GM12878 (cell line): ENCODE results near the gene IL1RL2. TPM values are rescaled to one million over a fixed set of nuclear protein-coding genes. Genes with fewer than 3 reads are reported as not detected.
A peak's percentile ranks its signal among the peaks of the same experiment; 100 is the strongest.

Experiments used
- ATAC-seq: fragments of 200-7000 bp; cut with Tn5 transposase; 3 replicates; pipeline ENCODE4 v1.9.1; 2020; ENCODE audit warnings: mild to moderate bottlenecking, moderate library complexity
- BruUV-seq: library from RNA; stranded (reverse); fragments of 400-500 nt; replicated peaks from 2 replicates; lab custom pipeline; 2021; lab: Mats Ljungman, UMichigan
- CTCF ChIA-PET: fragments of 300-600 bp; sonication (Branson Sonifier 250); formaldehyde crosslinking; extraction: SDS; loops from one replicate; lab custom pipeline; 2021; ENCODE audit warnings: inconsistent platforms; lab: Yijun Ruan, JAX
- POLR2A ChIA-PET: fragments of 350-600 bp; formaldehyde crosslinking; extraction: SDS; loops from one replicate; lab custom pipeline; 2021; ENCODE audit warnings: inconsistent platforms; lab: Charles Lee
- RAD21 ChIA-PET: fragments of 300-600 bp; sonication (Branson Sonifier 250); formaldehyde crosslinking; loops from one replicate; lab custom pipeline; 2023; ENCODE audit warnings: antibody characterized with exemption; ENCODE audit not compliant: unreplicated experiment; lab: Charles Lee
- SMC1A ChIA-PET: fragments of 300-600 bp; sonication (Branson Sonifier 250); formaldehyde crosslinking; loops from one replicate; lab custom pipeline; 2023; ENCODE audit not compliant: unreplicated experiment, uncharacterized antibody; lab: Charles Lee
- DNase-seq: peaks from one replicate; pipeline ENCODE4 v3.0.0-alpha.2; 2011; ENCODE audit warnings: low read depth, low spot score
- FAIRE-seq: peaks from 3 replicates; lab custom pipeline; 2011; peaks lifted over from hg19 to GRCh38; lab: Jason Lieb, UNC
- H2AFZ ChIP-seq: 2 replicates; pipeline ENCODE4 v1.6.0; 2011; ENCODE audit warnings: low read depth, low read length, control low read depth; ENCODE audit not compliant: control insufficient read depth
- H3K27ac ChIP-seq: 2 replicates; pipeline ENCODE4 v1.5.1; 2011; ENCODE audit warnings: control low read depth; ENCODE audit not compliant: control insufficient read depth, insufficient read depth
- H3K27me3 ChIP-seq, 2 experiments: replicated peaks in 1 of 2; 2 replicates each; pipeline versions ENCODE4 v1.6.0 to v1.6.1; 2011; ENCODE audit warnings: low read length in 1 of 2; ENCODE audit not compliant: control insufficient read depth in 2 of 2, insufficient read depth in 2 of 2
- H3K36me3 ChIP-seq, 2 experiments: 2 replicates each; pipeline ENCODE4 v1.5.1; 2011; ENCODE audit warnings: low read length in 1 of 2; ENCODE audit not compliant: control insufficient read depth in 2 of 2, insufficient read depth in 2 of 2
- H3K4me1 ChIP-seq: 2 replicates; pipeline ENCODE4 v1.6.1; 2011; ENCODE audit warnings: mild to moderate bottlenecking, low read length, moderate library complexity, mixed read lengths; ENCODE audit not compliant: control insufficient read depth, insufficient read depth
- H3K4me2 ChIP-seq: 2 replicates; pipeline ENCODE4 v1.6.0; 2011; ENCODE audit warnings: control low read depth; ENCODE audit not compliant: control insufficient read depth, insufficient read depth
- H3K4me3 ChIP-seq: fragments of 200-600 bp; sonication (generic); 2 replicates; pipeline ENCODE4 v1.5.1; 2016
- H3K79me2 ChIP-seq: 2 replicates; pipeline ENCODE4 v1.6.0; 2011; ENCODE audit warnings: low read length; ENCODE audit not compliant: control insufficient read depth, insufficient read depth
- H3K9ac ChIP-seq: 2 replicates; pipeline ENCODE4 v1.8.0; 2011; ENCODE audit warnings: low read length, control low read depth, mixed read lengths; ENCODE audit not compliant: control insufficient read depth, insufficient read depth
- H3K9me3 ChIP-seq: replicated peaks from 3 replicates; pipeline ENCODE4 v1.5.1; 2011; ENCODE audit warnings: mild to moderate bottlenecking, low read length; ENCODE audit not compliant: control insufficient read depth, insufficient read depth
- H4K20me1 ChIP-seq: 2 replicates; pipeline ENCODE4 v1.6.0; 2011; ENCODE audit not compliant: control insufficient read depth, insufficient read depth
- CREB1 ChIP-seq: IDR thresholded peaks from 2 replicates; pipeline ENCODE4 v1.6.1; 2012; ENCODE audit warnings: low read depth, mild to moderate bottlenecking, inconsistent platforms
- CTCF ChIP-seq, 3 experiments: IDR thresholded peaks in 2 of 3; conservative IDR thresholded peaks in 1 of 3; 2 replicates each; pipeline ENCODE4 v1.5.1; 2011; ENCODE audit warnings: low read depth in 3 of 3, low read length in 3 of 3, mild to moderate bottlenecking in 3 of 3, control low read depth in 2 of 3, moderate library complexity in 2 of 3, inconsistent platforms in 1 of 3, mixed read lengths in 1 of 3; ENCODE audit not compliant: control insufficient read depth in 2 of 3, insufficient read depth in 1 of 3; ENCODE audit errors: extremely low read depth in 1 of 3
- NFYB ChIP-seq: IDR thresholded peaks from 2 replicates; pipeline ENCODE4 v1.6.1; 2011; ENCODE audit warnings: low read depth, mild to moderate bottlenecking, low read length, improper control_type of control experiment, moderate library complexity; ENCODE audit not compliant: insufficient read depth
- RAD21 ChIP-seq: IDR thresholded peaks from 2 replicates; pipeline ENCODE4 v1.6.1; 2011; ENCODE audit warnings: mild to moderate bottlenecking, low read depth, low read length, moderate library complexity; ENCODE audit not compliant: insufficient read depth
- SMAD5 ChIP-seq: IDR thresholded peaks from 2 replicates; pipeline ENCODE4 v1.6.1; 2016; ENCODE audit warnings: antibody characterized with exemption, low read depth
- SP1 ChIP-seq: IDR thresholded peaks from one replicate; pipeline ENCODE4 v1.6.1; 2011; ENCODE audit warnings: low read depth, low read length
- SUPT20H ChIP-seq: IDR thresholded peaks from 2 replicates; pipeline ENCODE4 v1.6.1; 2011; ENCODE audit warnings: low read depth, mild to moderate bottlenecking, low read length, moderate library complexity, borderline replicate concordance; ENCODE audit not compliant: control insufficient read depth
- WGBS: methylation state at CpG from one replicate; pipeline ENCODE4 v1.1.6; 2016; ENCODE audit warnings: low lambda C conversion rate; ENCODE audit not compliant: insufficient replicate concordance, insufficient coverage; ENCODE audit errors: missing lambda C conversion rate; 5-methylcytosine and 5-hydroxymethylcytosine counted together
- in situ Hi-C: fragments of 300-500 bp; cut with MboI; formaldehyde crosslinking; loops from 9 replicates; pipeline ENCODE4 v1.14.3; 2018; ENCODE audit warnings: mixed read lengths
- intact Hi-C: fragments of 100-400 bp; cut with micrococcal nuclease; formaldehyde crosslinking; loops from one replicate; pipeline ENCODE4 v1.14.2; 2022; ENCODE audit not compliant: unreplicated experiment
- polyA plus RNA-seq, 11 experiments: library from polyadenylated mRNA; depleted of rRNA in 4 of 11; unstranded in 6 of 11; stranded (reverse) in 5 of 11; fragments of >200 nt; fragmentation: Nextera tagmentation in 4 of 11; fragmentation: Illumina TruSeq in 1 of 11; extraction: Ambion mirVana in 4 of 11; extraction: Trizol in 1 of 11; gene quantifications; 1 replicate in 1 of 11; 2 replicates in 10 of 11; pipeline versions ENCODE4 v1.2.1 to v1.2.3, GENCODE V29; 2011 to 2016; ENCODE audit warnings: inconsistent platforms in 2 of 11, missing spikeins in 2 of 11, low read depth in 1 of 11
- total RNA-seq, 4 experiments: library from RNA; depleted of rRNA in 3 of 4; stranded (reverse); fragments of >200 nt in 3 of 4; fragmentation: Illumina TruSeq in 1 of 4; extraction: Trizol in 1 of 4; gene quantifications; 2 replicates each; pipeline versions ENCODE4 v1.2.1 to v1.2.3, GENCODE V29; 2013 to 2021

The IL1RL2 gene
- total and polyA plus RNA-seq, 10 of the 15 experiments (the other 5 are each of a cell fraction or from before 2014, with no cell fraction given) = not detected

DNA sequence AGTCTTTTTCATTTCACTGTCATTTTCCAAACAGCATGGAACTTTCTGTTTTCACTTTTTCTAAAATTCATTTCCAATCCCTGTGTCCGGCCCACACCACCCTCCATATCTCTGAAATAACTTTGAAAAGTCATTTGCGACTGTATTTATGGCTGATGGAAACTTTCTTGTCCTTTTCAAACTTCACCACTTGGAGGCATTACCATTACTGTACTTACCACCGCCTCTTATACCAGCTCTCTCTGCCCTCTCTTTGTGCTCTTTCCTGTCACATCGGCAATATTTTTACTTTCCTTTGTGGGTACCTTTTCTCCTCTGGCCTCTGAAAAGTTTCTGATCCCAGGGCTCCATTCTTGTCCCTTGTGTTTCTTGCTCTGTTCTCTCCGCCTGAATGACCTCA is 85.0 kb downstream of the IL1RL2 start:
- in situ Hi-C loops (no loop called here), intact Hi-C loops (no loop called here)
- Histone ChIP-seq H3K27me3 (peaks cover 0 to 1% of the 10 kb centered on the region in 2 experiments; a peak in 2 of 4 replicates), H3K36me3 (no peaks in the 10 kb centered on the region), H3K9me3 (no peaks in the 10 kb centered on the region), H3K4me1 (no peaks in the 10 kb centered on the region), H3K79me2 (no peaks in the 10 kb centered on the region), H3K27ac (no peak overlapping the region), H3K4me3 (no peak overlapping the region), H3K9ac (no peak overlapping the region), H3K4me2 (no peak overlapping the region), H4K20me1 (no peaks in the 10 kb centered on the region), H2AFZ (no peak overlapping the region)
- under 1% methylated on average over 5 of the region's 5 CpGs for WGBS
- no peak for DNase-seq
- ChIA-PET CTCF (no interaction called here), SMC1A (interaction anchor here (1.4 kb wide), 1 partner anchor 31 kb away, joined by 5 read pairs; no protein-coding TSS in a partner anchor), POLR2A (no interaction called here), RAD21 (no interaction called here)
- TF ChIP-seq CTCF (IDR thresholded peaks at IDR 0.05 in 2 of 3, conservative IDR thresholded peaks at IDR 0.05 in 1 of 3; ENCODE audit: control insufficient read depth in 2 of 3, extremely low read depth in 1 of 3, insufficient read depth in 1 of 3, low read depth in 3 of 3, low read length in 3 of 3) (peak in 1 of 3 experiments; percentile 15; a peak in 1 of 6 replicates), RAD21 (0 out of 2 replicates have a peak, but pooled peaks have one; percentile 2), SMAD5 (no peak), SUPT20H (no peak), NFYB (no peak), SP1 (no peak), CREB1 (no peak)
- FAIRE-seq = peak; percentile 23
- ATAC-seq = peak; percentile 74
- no TSS peak for BruUV-seq
